Mesenchymal stem cell (in vitro differentiated cells and primary cell): ENCODE measurements around the gene FADS2.
A peak's percentile ranks its signal among the peaks of the same experiment; 100 is the strongest.

Source experiments
- DNase-seq: peaks from one replicate; pipeline ENCODE4 v3.0.0-alpha.2; 2013
- H2AFZ ChIP-seq: one replicate; pipeline ENCODE4 v1.6.1; 2013; ENCODE audit warnings: low read depth, mild to moderate bottlenecking, control low read depth, inconsistent platforms, low read length, moderate library complexity
- H2AK5ac ChIP-seq: 2 replicates; pipeline ENCODE4 v1.6.1; 2013; ENCODE audit warnings: low read length, moderate library complexity, mild to moderate bottlenecking, inconsistent platforms; ENCODE audit not compliant: severe bottlenecking
- H2BK120ac ChIP-seq: one replicate; pipeline ENCODE4 v1.6.1; 2013; ENCODE audit warnings: low read depth, mild to moderate bottlenecking, inconsistent platforms, low read length, moderate library complexity
- H2BK12ac ChIP-seq, 2 experiments: one replicate each; pipeline ENCODE4 v1.6.1; 2013; ENCODE audit warnings: inconsistent platforms in 2 of 2, low read length in 2 of 2, mild to moderate bottlenecking in 2 of 2, moderate library complexity in 2 of 2, control low read depth in 1 of 2
- H2BK15ac ChIP-seq: one replicate; pipeline ENCODE4 v1.6.1; 2013; ENCODE audit warnings: mild to moderate bottlenecking, low read depth, inconsistent platforms; ENCODE audit not compliant: poor library complexity, severe bottlenecking
- H2BK5ac ChIP-seq: 2 replicates; pipeline ENCODE4 v1.6.1; 2013; ENCODE audit warnings: low read depth, mild to moderate bottlenecking, low read length, control low read depth, inconsistent platforms; ENCODE audit not compliant: poor library complexity, severe bottlenecking
- H3K14ac ChIP-seq, 2 experiments: one replicate each; pipeline ENCODE4 v1.6.1; 2013; ENCODE audit warnings: inconsistent platforms in 2 of 2, low read length in 2 of 2, control low read depth in 1 of 2, mild to moderate bottlenecking in 1 of 2, moderate library complexity in 1 of 2
- H3K18ac ChIP-seq, 2 experiments: one replicate each; pipeline ENCODE4 v1.6.1; 2013; ENCODE audit warnings: inconsistent platforms in 2 of 2, low read length in 2 of 2, control low read depth in 1 of 2, low read depth in 1 of 2, mild to moderate bottlenecking in 1 of 2
- H3K23ac ChIP-seq, 2 experiments: one replicate each; pipeline ENCODE4 v1.6.1; 2013; ENCODE audit warnings: inconsistent platforms in 2 of 2, low read length in 2 of 2, mild to moderate bottlenecking in 2 of 2, moderate library complexity in 2 of 2, control low read depth in 1 of 2
- H3K27ac ChIP-seq: 2 replicates; pipeline ENCODE4 v1.5.1; 2013; ENCODE audit warnings: mild to moderate bottlenecking, moderate library complexity, low read length, control low read depth, inconsistent platforms; ENCODE audit not compliant: poor library complexity, severe bottlenecking
- H3K27me3 ChIP-seq, 2 experiments: 2 replicates each; pipeline versions ENCODE4 v1.6.1 to v1.7.0; 2013; ENCODE audit warnings: low read length in 2 of 2, mild to moderate bottlenecking in 2 of 2, moderate library complexity in 2 of 2, control low read depth in 1 of 2, inconsistent platforms in 1 of 2; ENCODE audit not compliant: control insufficient read depth in 1 of 2, insufficient read depth in 1 of 2
- H3K36me3 ChIP-seq, 2 experiments: 2 replicates each; pipeline versions ENCODE4 v1.6.1 to v1.7.0; 2013; ENCODE audit warnings: low read length in 2 of 2, control low read depth in 1 of 2, inconsistent platforms in 1 of 2, low read depth in 1 of 2, mild to moderate bottlenecking in 1 of 2; ENCODE audit not compliant: insufficient read depth in 2 of 2, control insufficient read depth in 1 of 2
- H3K4ac ChIP-seq, 2 experiments: one replicate each; pipeline ENCODE4 v1.6.1; 2013; ENCODE audit warnings: inconsistent platforms in 2 of 2, low read length in 2 of 2, mild to moderate bottlenecking in 2 of 2, moderate library complexity in 2 of 2, control low read depth in 1 of 2, low read depth in 1 of 2
- H3K4me1 ChIP-seq: 2 replicates; pipeline ENCODE4 v1.6.1; 2013; ENCODE audit warnings: low read depth, low read length, control low read depth; ENCODE audit not compliant: control insufficient read depth, insufficient read depth
- H3K4me2 ChIP-seq: 2 replicates; pipeline ENCODE4 v1.6.1; 2013; ENCODE audit warnings: low read length, mild to moderate bottlenecking, inconsistent platforms; ENCODE audit not compliant: poor library complexity, severe bottlenecking
- H3K4me3 ChIP-seq, 2 experiments: 2 replicates each; pipeline versions ENCODE4 v1.5.1 to v1.7.0; 2013; ENCODE audit warnings: low read length in 2 of 2, mild to moderate bottlenecking in 2 of 2, control low read depth in 1 of 2, low read depth in 1 of 2; ENCODE audit not compliant: insufficient read depth in 1 of 2
- H3K79me1 ChIP-seq: replicated peaks from 2 replicates; pipeline ENCODE4 v1.6.1; 2013; ENCODE audit warnings: mild to moderate bottlenecking, control low read depth, low read length, inconsistent platforms; ENCODE audit not compliant: poor library complexity, severe bottlenecking
- H3K9ac ChIP-seq: 2 replicates; pipeline ENCODE4 v1.7.0; 2013; ENCODE audit warnings: mild to moderate bottlenecking, low read length, moderate library complexity
- H3K9me3 ChIP-seq: 2 replicates; pipeline ENCODE4 v1.7.0; 2013; ENCODE audit warnings: mild to moderate bottlenecking, low read length; ENCODE audit not compliant: control insufficient read depth
- H4K8ac ChIP-seq: one replicate; pipeline ENCODE4 v1.6.1; 2013; ENCODE audit warnings: inconsistent platforms, mild to moderate bottlenecking, low read length, moderate library complexity
- H4K91ac ChIP-seq: one replicate; pipeline ENCODE4 v1.6.1; 2013; ENCODE audit warnings: mild to moderate bottlenecking, low read length, inconsistent platforms
- WGBS: methylation state at CpG from one replicate; pipeline ENCODE4 v1.1.7; 2013; ENCODE audit warnings: mixed read lengths; 5-methylcytosine and 5-hydroxymethylcytosine counted together

Gene FADS2

GRCh38 chr11:61793083-61793828 lies 34.8 kb upstream of the FADS2 start:
- H4K91ac ChIP-seq, result peak overlapping the region; percentile 74
- no peaks in the 10 kb centered on the region for H3K9me3 ChIP-seq
- peak overlapping the region; percentile 82 for H3K4me2 ChIP-seq
- no peak overlapping the region for H3K14ac ChIP-seq
- H3K4me1 ChIP-seq, result peaks cover 9% of the 10 kb centered on the region
- peaks cover 13% of the 10 kb centered on the region for H3K79me1 ChIP-seq
- WGBS, result 7% methylated on average over 24 of the region's 29 CpGs
- H3K23ac ChIP-seq, result no peak overlapping the region
- peak overlapping the region; percentile 85 to 93 for H3K4me3 ChIP-seq
- no peak overlapping the region for H3K27ac ChIP-seq
- no peak overlapping the region for H2AK5ac ChIP-seq
- H3K27me3 ChIP-seq, result no peaks in the 10 kb centered on the region
- H3K9ac ChIP-seq, result peak overlapping the region; percentile 99
- peak overlapping the region; percentile 99 for H2AFZ ChIP-seq
- no peak overlapping the region for H4K8ac ChIP-seq
- H2BK15ac ChIP-seq, result peak overlapping the region; percentile 80
- no peak overlapping the region for H2BK5ac ChIP-seq
- no peak overlapping the region for H2BK120ac ChIP-seq
- no peak overlapping the region for H2BK12ac ChIP-seq
- H3K36me3 ChIP-seq, result peaks cover 33 to 42% of the 10 kb centered on the region in 2 experiments
- no peak for DNase-seq
- peak overlapping the region in 1 of 2 experiments; percentile 39 for H3K4ac ChIP-seq
- H3K18ac ChIP-seq, result peak overlapping the region; percentile 58 to 75

- Histone ChIP-seq H2BK120ac (no peak overlapping the region), H3K4me3 (peak overlapping the region in 1 of 2 experiments; percentile 93), H2BK15ac (no peak overlapping the region), H3K9ac (peak overlapping the region; percentile 99), H3K36me3 (peaks cover 28 to 36% of the 10 kb centered on the region in 2 experiments), H3K14ac (no peak overlapping the region), H3K79me1 (peaks cover 13% of the 10 kb centered on the region), H3K23ac (no peak overlapping the region), H2BK12ac (no peak overlapping the region), H3K27me3 (no peaks in the 10 kb centered on the region), H3K4me2 (peak overlapping the region; percentile 82), H3K4me1 (peaks cover 10% of the 10 kb centered on the region), H3K4ac (no peak overlapping the region), H2AFZ (no peak overlapping the region), H4K91ac (no peak overlapping the region), H3K9me3 (no peaks in the 10 kb centered on the region), H2AK5ac (no peak overlapping the region), H3K27ac (no peak overlapping the region), H3K18ac (no peak overlapping the region), H2BK5ac (no peak overlapping the region), H4K8ac (no peak overlapping the region)
- 89% methylated on average over 3 of the region's 3 CpGs for WGBS
- DNase-seq, result no peak
These were observed 34.3 kb upstream of the FADS2 start for GRCh38 chr11:61793829-61794204.

GRCh38 chr11:61794579-61794978 lies 33.5 kb upstream of the FADS2 start:
- Histone ChIP-seq H3K4me1 (peaks cover 11% of the 10 kb centered on the region), H3K36me3 (peaks cover 21 to 34% of the 10 kb centered on the region in 2 experiments), H3K4ac (no peak overlapping the region), H2BK5ac (no peak overlapping the region), H4K8ac (no peak overlapping the region), H3K27me3 (no peaks in the 10 kb centered on the region), H2BK120ac (no peak overlapping the region), H2AFZ (no peak overlapping the region), H3K9me3 (no peaks in the 10 kb centered on the region), H3K4me3 (no peak overlapping the region), H2BK15ac (no peak overlapping the region), H3K18ac (no peak overlapping the region), H4K91ac (no peak overlapping the region), H3K23ac (no peak overlapping the region), H3K27ac (no peak overlapping the region), H3K4me2 (no peak overlapping the region), H2AK5ac (no peak overlapping the region), H2BK12ac (no peak overlapping the region), H3K79me1 (peaks cover 12% of the 10 kb centered on the region), H3K9ac (peak overlapping the region; percentile 60), H3K14ac (no peak overlapping the region)
- WGBS, result 95% methylated on average over 2 of the region's 4 CpGs
- DNase-seq, result no peak

- H3K36me3 ChIP-seq, result peaks cover 12 to 34% of the 10 kb centered on the region in 2 experiments
- H3K14ac ChIP-seq, result no peak overlapping the region
- H3K9ac ChIP-seq, result peak overlapping the region; percentile 60
- no peak overlapping the region for H3K23ac ChIP-seq
- no peak overlapping the region for H2AK5ac ChIP-seq
- no peak overlapping the region for H3K4ac ChIP-seq
- no peak overlapping the region for H2BK120ac ChIP-seq
- H2BK12ac ChIP-seq, result no peak overlapping the region
- no peak overlapping the region for H2BK5ac ChIP-seq
- H3K4me3 ChIP-seq, result no peak overlapping the region
- H3K27ac ChIP-seq, result no peak overlapping the region
- H3K9me3 ChIP-seq, result no peaks in the 10 kb centered on the region
- no peak for DNase-seq
- no peak overlapping the region for H2AFZ ChIP-seq
- H4K8ac ChIP-seq, result no peak overlapping the region
- H3K4me1 ChIP-seq, result peaks cover 11% of the 10 kb centered on the region
- no peak overlapping the region for H3K4me2 ChIP-seq
- no peaks in the 10 kb centered on the region for H3K27me3 ChIP-seq
- H3K79me1 ChIP-seq, result peaks cover 8% of the 10 kb centered on the region
- H3K18ac ChIP-seq, result no peak overlapping the region
- 94% methylated on average over 12 of the region's 12 CpGs for WGBS
- no peak overlapping the region for H4K91ac ChIP-seq
- no peak overlapping the region for H2BK15ac ChIP-seq
These were observed 32.6 kb upstream of the FADS2 start for GRCh38 chr11:61795459-61795858.
